ENCODE results near the gene GTF2IRD2. TPM values are rescaled to one million over a fixed set of nuclear protein-coding genes. Genes with fewer than 3 reads are reported as not detected.

Gene GTF2IRD2
- polyA plus RNA-seq, 5 donors, result 32.2 to 58.6 (median 42.0) TPM

Other genes starting within 250 kb of the GTF2IRD2 start
- 100 to 1,000 TPM; 281 to 443 (median 366) TPM for gene GTF2I, start 193.9 kb downstream of the GTF2IRD2 start, polyA plus RNA-seq (ENCODE audit: insufficient read depth in 1 of 5, insufficient read length in 5 of 5, low replicate concordance in 1 of 5)
- 1 to 10 TPM; 1.8 to 2.7 (median 2.3) TPM for gene NCF1, start 77.6 kb downstream of the GTF2IRD2 start, polyA plus RNA-seq (ENCODE audit: insufficient read depth in 1 of 5, insufficient read length in 5 of 5, low replicate concordance in 1 of 5)
- 1 to 10 TPM; 4.2 to 5.1 (median 4.6) TPM for gene CASTOR2, start 113.1 kb upstream of the GTF2IRD2 start, polyA plus RNA-seq (ENCODE audit: insufficient read depth in 1 of 5, insufficient read length in 5 of 5, low replicate concordance in 1 of 5)
- 10 to 100 TPM; 32.7 to 41.6 (median 36.6) TPM for gene RCC1L, start 222.2 kb upstream of the GTF2IRD2 start, polyA plus RNA-seq (ENCODE audit: insufficient read depth in 1 of 5, insufficient read length in 5 of 5, low replicate concordance in 1 of 5)
- gene GTF2IRD2B, start 241.0 kb upstream of the GTF2IRD2 start, polyA plus RNA-seq (ENCODE audit: insufficient read depth in 1 of 5, insufficient read length in 5 of 5, low replicate concordance in 1 of 5), result 10 to 100 TPM; 68.4 to 82.9 (median 71.0) TPM

Measured in right lung (tissue), 5 donors.